ENCODE data around the gene SAMHD1. TPM values are rescaled to one million over a fixed set of nuclear protein-coding genes. Genes with fewer than 3 reads are reported as not detected.

Gene SAMHD1
- total and polyA plus RNA-seq, 7 experiments from 2014 or later, result 231 to 393 (median 271) TPM

- Histone ChIP-seq H3K27ac (ENCODE audit: low read depth, low read length) (no peak overlapping the region), H3K27me3 (ENCODE audit: control insufficient read depth in 2 of 2, insufficient read depth in 2 of 2, low read length in 2 of 2) (no peaks in the 10 kb centered on the region), H3K4me3 (ENCODE audit: low read length) (no peak overlapping the region), H3K36me3 (ENCODE audit: control insufficient read depth in 2 of 3, insufficient read depth in 3 of 3, low read length in 3 of 3) (no peaks in the 10 kb centered on the region), H3K4me1 (ENCODE audit: control insufficient read depth in 2 of 2, insufficient read depth in 2 of 2, low read length in 2 of 2) (peaks cover 0 to 21% of the 10 kb centered on the region in 2 donors), H3K9me3 (ENCODE audit: control insufficient read depth in 2 of 3, low read length in 3 of 3) (no peaks in the 10 kb centered on the region)
- intact Hi-C loops (cut with micrococcal nuclease), result no loop called here
- Mint-ChIP-seq H3K36me3 (no peaks in the 10 kb centered on the region), H3K27ac (peak overlapping the region in 1 of 9 donors; percentile 46), H3K4me1 (peaks cover 16 to 29% (median 21%) of the 10 kb centered on the region in 7 donors), H3K9me3 (peaks cover 0 to 3% (median 0%) of the 10 kb centered on the region in 11 donors), H3K27me3 (no peaks in the 10 kb centered on the region), H3K4me3 (no peak overlapping the region)
- ChIA-PET POLR2A (no interaction called here), CTCF (interaction anchor here (0.7 kb wide), 1 partner anchor 17 kb away, joined by 3 read pairs; no protein-coding TSS in a partner anchor)
- no peak for ATAC-seq
- no peak for DNase-seq
Measured at GRCh38 chr20:36854348-36855240, 96.9 kb downstream of the SAMHD1 start.

DNA sequence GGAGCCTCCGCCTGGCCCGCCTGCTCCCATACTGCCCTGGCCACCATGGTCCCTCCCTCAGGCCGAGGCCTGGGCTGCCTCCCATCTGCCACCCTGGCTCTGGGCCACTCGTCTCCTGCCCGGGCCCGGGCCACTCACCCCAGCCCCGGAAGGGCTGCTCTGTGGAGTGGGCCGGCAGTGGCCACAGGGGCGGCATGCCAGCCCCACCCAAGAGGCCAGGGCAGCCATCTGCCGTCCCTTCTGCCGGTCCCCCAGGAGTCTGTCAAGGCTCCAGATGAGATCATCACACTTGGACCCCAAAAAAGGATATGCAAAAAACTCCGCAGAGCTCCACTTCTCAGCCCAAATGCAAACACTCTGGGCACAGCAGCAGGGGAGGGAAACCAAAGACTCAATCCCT is 99.3 kb downstream of the SAMHD1 start:
- H3K36me3 Mint-ChIP-seq, result no peaks in the 10 kb centered on the region
- POLR2A ChIA-PET, result interaction anchor here (0.6 kb wide), 1 partner anchor 33 kb away, joined by 4 read pairs; no protein-coding TSS in a partner anchor
- H3K27me3 Mint-ChIP-seq, result peaks cover 0 to 1% (median 0%) of the 10 kb centered on the region in 5 donors
- peaks cover 0 to 18% of the 10 kb centered on the region in 2 donors for H3K4me1 ChIP-seq (ENCODE audit: control insufficient read depth in 2 of 2, insufficient read depth in 2 of 2, low read length in 2 of 2)
- DNase-seq, result no peak
- H3K9me3 Mint-ChIP-seq, result peaks cover 0 to 3% (median 0%) of the 10 kb centered on the region in 11 donors
- H3K36me3 ChIP-seq (ENCODE audit: control insufficient read depth in 2 of 3, insufficient read depth in 3 of 3, low read length in 3 of 3), result no peaks in the 10 kb centered on the region
- peaks cover 12 to 18% (median 14%) of the 10 kb centered on the region in 7 donors for H3K4me1 Mint-ChIP-seq
- intact Hi-C loops (cut with micrococcal nuclease), result no loop called here
- H3K27me3 ChIP-seq (ENCODE audit: control insufficient read depth in 2 of 2, insufficient read depth in 2 of 2, low read length in 2 of 2), result no peaks in the 10 kb centered on the region
- H3K4me3 ChIP-seq (ENCODE audit: low read length), result no peak overlapping the region
- no peaks in the 10 kb centered on the region for H3K9me3 ChIP-seq (ENCODE audit: control insufficient read depth in 2 of 3, low read length in 3 of 3)
- H3K27ac Mint-ChIP-seq, result no peak overlapping the region
- H3K27ac ChIP-seq (ENCODE audit: low read depth, low read length), result no peak overlapping the region
- CTCF ChIA-PET, result no interaction called here
- no peak for ATAC-seq
- no peak overlapping the region for H3K4me3 Mint-ChIP-seq

DNA sequence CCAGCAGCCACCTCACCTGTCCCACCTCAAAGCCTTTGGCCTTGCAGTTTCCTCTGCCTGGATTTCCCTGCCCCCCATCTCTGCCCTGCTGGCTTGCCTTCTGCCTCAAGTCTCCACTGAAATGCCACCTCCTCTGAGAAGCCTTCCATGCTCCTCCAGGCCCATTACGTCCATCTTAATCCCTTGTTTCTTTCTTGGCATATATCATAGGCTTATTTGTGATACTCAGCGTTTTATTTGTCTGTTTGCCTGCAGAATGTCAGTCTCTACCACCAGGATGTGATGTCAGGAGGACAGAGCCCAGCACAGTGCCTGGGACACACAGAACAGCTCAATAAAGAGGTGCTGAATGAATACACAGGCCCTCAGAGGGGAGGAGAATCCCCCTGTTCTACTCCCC is 100.0 kb downstream of the SAMHD1 start:
- Mint-ChIP-seq H3K4me3 (no peak overlapping the region), H3K27me3 (peaks cover 0 to 1% (median 0%) of the 10 kb centered on the region in 5 donors), H3K27ac (no peak overlapping the region), H3K9me3 (peaks cover 0 to 3% (median 0%) of the 10 kb centered on the region in 11 donors), H3K4me1 (peaks cover 5 to 11% (median 9%) of the 10 kb centered on the region in 7 donors), H3K36me3 (no peaks in the 10 kb centered on the region)
- Histone ChIP-seq H3K9me3 (ENCODE audit: control insufficient read depth in 2 of 3, low read length in 3 of 3) (no peaks in the 10 kb centered on the region), H3K4me3 (ENCODE audit: low read length) (no peak overlapping the region), H3K27me3 (ENCODE audit: control insufficient read depth in 2 of 2, insufficient read depth in 2 of 2, low read length in 2 of 2) (no peaks in the 10 kb centered on the region), H3K4me1 (ENCODE audit: control insufficient read depth in 2 of 2, insufficient read depth in 2 of 2, low read length in 2 of 2) (peaks cover 0 to 11% of the 10 kb centered on the region in 2 donors), H3K27ac (ENCODE audit: low read depth, low read length) (no peak overlapping the region), H3K36me3 (ENCODE audit: control insufficient read depth in 2 of 3, insufficient read depth in 3 of 3, low read length in 3 of 3) (no peaks in the 10 kb centered on the region)
- ChIA-PET CTCF (no interaction called here), POLR2A (interaction anchor here (0.6 kb wide), 1 partner anchor 32 kb away, joined by 4 read pairs; no protein-coding TSS in a partner anchor)
- DNase-seq (no peak), ATAC-seq (no peak)
- intact Hi-C loops (cut with micrococcal nuclease), result no loop called here

- Histone ChIP-seq H3K4me3 (ENCODE audit: low read length) (no peak overlapping the region), H3K36me3 (ENCODE audit: control insufficient read depth in 2 of 3, insufficient read depth in 3 of 3, low read length in 3 of 3) (no peaks in the 10 kb centered on the region), H3K4me1 (ENCODE audit: control insufficient read depth in 2 of 2, insufficient read depth in 2 of 2, low read length in 2 of 2) (peaks cover 0 to 4% of the 10 kb centered on the region in 2 donors), H3K9me3 (ENCODE audit: control insufficient read depth in 2 of 3, low read length in 3 of 3) (no peaks in the 10 kb centered on the region), H3K27me3 (ENCODE audit: control insufficient read depth in 2 of 2, insufficient read depth in 2 of 2, low read length in 2 of 2) (no peaks in the 10 kb centered on the region), H3K27ac (ENCODE audit: low read depth, low read length) (no peak overlapping the region)
- DNase-seq (no peak), ATAC-seq (no peak)
- H3K4me1 Mint-ChIP-seq, result peaks cover 0 to 4% (median 3%) of the 10 kb centered on the region in 7 donors
- intact Hi-C loops (cut with micrococcal nuclease), result no loop called here
- POLR2A ChIA-PET, result no interaction called here
- H3K27ac Mint-ChIP-seq, result no peak overlapping the region
- no peaks in the 10 kb centered on the region for H3K36me3 Mint-ChIP-seq
- peaks cover 0 to 3% (median 0%) of the 10 kb centered on the region in 11 donors for H3K9me3 Mint-ChIP-seq
- H3K27me3 Mint-ChIP-seq, result peaks cover 0 to 1% (median 0%) of the 10 kb centered on the region in 5 donors
- H3K4me3 Mint-ChIP-seq, result no peak overlapping the region
- CTCF ChIA-PET, result no interaction called here
Measured at GRCh38 chr20:36850759-36851158, 100.7 kb downstream of the SAMHD1 start.

DNA sequence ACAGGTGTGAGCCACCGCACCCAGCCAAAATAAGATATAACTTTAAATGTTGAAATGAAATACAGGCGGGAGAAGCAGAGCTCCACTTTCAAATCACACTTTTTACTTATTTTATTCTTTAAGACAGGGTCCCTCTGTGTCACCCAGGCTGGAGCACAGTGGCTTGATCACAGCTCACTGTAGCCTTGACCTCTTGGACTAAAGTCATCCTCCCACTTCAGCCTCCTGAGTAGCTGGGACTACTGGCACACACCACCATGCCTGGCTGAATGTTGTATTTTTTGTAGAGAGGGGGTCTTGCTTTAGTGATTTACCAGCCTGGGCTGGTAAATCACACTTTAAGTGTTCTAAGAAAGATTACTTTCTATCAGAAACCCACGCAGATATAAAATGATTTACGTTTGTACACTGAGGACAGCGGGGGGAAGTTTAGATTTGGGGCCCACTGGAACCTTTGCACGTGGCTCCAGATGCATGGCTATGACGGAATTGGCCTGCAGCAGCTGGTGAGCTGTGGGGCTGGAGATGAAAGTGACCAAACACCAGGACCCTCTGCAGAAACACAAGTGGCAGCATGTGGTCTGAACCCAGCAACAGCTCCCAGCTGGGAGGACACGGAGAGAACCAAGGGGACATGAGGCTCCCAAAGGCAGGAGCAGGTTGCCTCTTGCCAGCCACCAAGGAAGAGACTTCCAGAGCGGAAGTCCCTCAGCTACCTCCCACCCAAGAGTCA is 102.0 kb downstream of the SAMHD1 start:
- H3K36me3 Mint-ChIP-seq, result no peaks in the 10 kb centered on the region
- ChIA-PET POLR2A (no interaction called here), CTCF (interaction anchor here (0.8 kb wide), 1 partner anchor 8 kb away, joined by 3 read pairs; no protein-coding TSS in a partner anchor)
- H3K4me1 ChIP-seq (ENCODE audit: control insufficient read depth in 2 of 2, insufficient read depth in 2 of 2, low read length in 2 of 2), result no peaks in the 10 kb centered on the region
- no peak overlapping the region for H3K4me3 ChIP-seq (ENCODE audit: low read length)
- no peaks in the 10 kb centered on the region for H3K36me3 ChIP-seq (ENCODE audit: control insufficient read depth in 2 of 3, insufficient read depth in 3 of 3, low read length in 3 of 3)
- peaks cover 0 to 3% (median 0%) of the 10 kb centered on the region in 11 donors for H3K9me3 Mint-ChIP-seq
- no peaks in the 10 kb centered on the region for H3K9me3 ChIP-seq (ENCODE audit: control insufficient read depth in 2 of 3, low read length in 3 of 3)
- H3K4me1 Mint-ChIP-seq, result no peaks in the 10 kb centered on the region
- no peak overlapping the region for H3K27ac Mint-ChIP-seq
- no peak overlapping the region for H3K4me3 Mint-ChIP-seq
- intact Hi-C loops (cut with micrococcal nuclease), result no loop called here
- H3K27me3 ChIP-seq (ENCODE audit: control insufficient read depth in 2 of 2, insufficient read depth in 2 of 2, low read length in 2 of 2), result no peaks in the 10 kb centered on the region
- H3K27ac ChIP-seq (ENCODE audit: low read depth, low read length), result no peak overlapping the region
- DNase-seq (no peak), ATAC-seq (no peak)
- peaks cover 0 to 1% (median 0%) of the 10 kb centered on the region in 5 donors for H3K27me3 Mint-ChIP-seq

- no peaks in the 10 kb centered on the region for H3K36me3 ChIP-seq (ENCODE audit: control insufficient read depth in 2 of 3, insufficient read depth in 3 of 3, low read length in 3 of 3)
- intact Hi-C loops (cut with micrococcal nuclease), result no loop called here
- Mint-ChIP-seq H3K4me3 (no peak overlapping the region), H3K27ac (no peak overlapping the region), H3K27me3 (peaks cover 0 to 1% (median 0%) of the 10 kb centered on the region in 5 donors), H3K9me3 (peaks cover 0 to 3% (median 0%) of the 10 kb centered on the region in 11 donors), H3K36me3 (no peaks in the 10 kb centered on the region), H3K4me1 (peaks cover under 1 to 2% (median 1%) of the 10 kb centered on the region in 7 donors)
- ATAC-seq (no peak), DNase-seq (no peak)
- H3K27me3 ChIP-seq (ENCODE audit: control insufficient read depth in 2 of 2, insufficient read depth in 2 of 2, low read length in 2 of 2), result no peaks in the 10 kb centered on the region
- H3K4me3 ChIP-seq (ENCODE audit: low read length), result no peak overlapping the region
- ChIA-PET CTCF (no interaction called here), POLR2A (no interaction called here)
- H3K9me3 ChIP-seq (ENCODE audit: control insufficient read depth in 2 of 3, low read length in 3 of 3), result no peaks in the 10 kb centered on the region
- peaks cover 0 to 2% of the 10 kb centered on the region in 2 donors for H3K4me1 ChIP-seq (ENCODE audit: control insufficient read depth in 2 of 2, insufficient read depth in 2 of 2, low read length in 2 of 2)
- no peak overlapping the region for H3K27ac ChIP-seq (ENCODE audit: low read depth, low read length)
Measured at GRCh38 chr20:36848677-36849076, 102.8 kb downstream of the SAMHD1 start.
